Measurements from ENCODE around the gene BBLN.

Gene BBLN

DNA sequence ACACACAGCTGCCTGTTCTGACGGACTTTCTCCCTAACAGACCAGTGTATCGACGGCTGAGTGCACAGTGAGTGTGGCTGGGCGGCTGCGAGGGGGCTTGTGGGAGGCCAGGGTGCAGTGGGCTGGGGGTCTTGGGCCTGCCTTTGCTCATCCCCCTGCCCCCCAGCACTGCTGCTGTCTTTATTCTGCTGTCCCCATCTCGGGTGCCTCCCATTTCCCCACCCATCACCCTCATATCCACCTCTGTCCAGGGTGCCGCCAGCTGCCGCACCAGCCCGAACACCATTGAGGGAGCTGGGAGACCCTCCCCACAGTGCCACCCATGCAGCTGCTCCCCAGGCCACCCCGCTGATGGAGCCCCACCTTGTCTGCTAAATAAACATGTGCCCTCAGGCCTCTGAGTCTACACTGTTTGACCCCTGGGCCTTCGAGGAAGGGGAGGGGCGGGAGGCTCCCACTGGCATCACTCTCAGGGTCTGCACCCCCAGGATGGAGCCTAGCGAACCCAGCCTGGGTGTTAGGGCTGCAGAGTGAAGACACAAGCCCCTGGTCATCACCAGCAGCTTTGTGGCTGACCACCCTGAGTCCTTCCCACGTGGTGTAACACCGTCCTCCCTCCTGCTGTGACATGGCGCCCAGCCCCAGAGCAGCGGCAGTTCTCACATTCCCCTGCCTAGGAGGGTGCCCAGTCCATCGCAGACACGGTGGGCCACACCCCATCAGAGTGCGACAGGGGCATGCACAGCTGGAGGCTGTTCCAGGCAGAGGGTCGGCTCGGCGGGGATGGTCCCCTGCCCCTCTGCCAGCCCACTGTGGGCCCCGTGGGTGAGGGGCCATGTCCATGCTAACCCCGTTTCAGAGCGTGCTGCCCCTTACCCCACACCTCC, 6.8 kb upstream of the BBLN start:
- no peak overlapping the region for H3K4me3 ChIP-seq (replicated peaks; ENCODE audit: low read depth, low read length)
- no peak for DNase-seq (ENCODE audit: extremely low read depth, low read depth)
- no peak for TF ChIP-seq CTCF (IDR thresholded peaks at IDR 0.05; ENCODE audit: low read depth, low read length, missing control alignments)

GRCh38 chr9:128153947-128154695, 5.9 kb upstream of the BBLN start:
- DNase-seq (ENCODE audit: extremely low read depth, low read depth): no peak
- H3K4me3 ChIP-seq (replicated peaks; ENCODE audit: low read depth, low read length): no peak overlapping the region
- no peak for TF ChIP-seq CTCF (IDR thresholded peaks at IDR 0.05; ENCODE audit: low read depth, low read length, missing control alignments)

DNA sequence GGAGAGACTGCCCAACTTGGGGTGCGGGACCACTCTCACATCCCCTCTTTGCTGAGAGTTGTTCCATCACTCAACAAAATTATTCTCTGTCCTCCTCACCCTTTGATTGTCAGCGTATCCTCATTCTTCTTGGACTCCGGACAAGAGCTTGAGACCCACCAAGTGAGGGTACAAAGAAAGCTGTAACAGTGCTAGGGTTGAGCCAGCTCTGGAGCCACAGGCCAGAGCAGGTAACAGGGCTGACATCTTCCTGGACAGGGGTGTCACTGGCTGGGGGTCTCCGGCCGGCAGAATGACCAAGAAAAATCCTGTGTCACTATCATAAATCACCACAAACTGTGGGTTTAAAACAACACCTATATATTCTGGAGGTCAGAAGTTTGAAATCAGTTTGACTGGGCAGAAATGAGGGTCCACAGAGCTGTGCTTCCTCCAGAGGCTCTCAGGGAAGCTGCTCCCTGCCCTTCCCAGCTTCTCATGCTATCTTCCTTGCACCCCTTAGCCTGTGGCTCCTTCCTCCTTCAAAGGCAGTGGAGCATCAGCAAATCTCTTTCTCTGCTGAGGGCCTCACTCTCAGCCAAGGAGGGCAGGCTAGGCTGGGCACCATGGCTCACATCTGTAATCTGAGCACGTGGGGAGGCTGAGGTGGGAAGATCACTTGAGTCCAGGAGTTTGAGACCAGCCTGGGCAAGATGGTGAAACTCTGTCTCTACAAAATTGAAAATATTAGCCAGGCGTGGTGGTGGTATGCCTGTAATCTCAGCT, 4.1 kb upstream of the BBLN start:
- DNase-seq (ENCODE audit: extremely low read depth, low read depth): no peak
- H3K4me3 ChIP-seq (replicated peaks; ENCODE audit: low read depth, low read length): no peak overlapping the region
- no peak for TF ChIP-seq CTCF (IDR thresholded peaks at IDR 0.05; ENCODE audit: low read depth, low read length, missing control alignments)

GRCh38 chr9:128159522-128159783, 612 bp upstream of the BBLN start:
- peak overlapping the region; percentile 43 for H3K4me3 ChIP-seq (replicated peaks; ENCODE audit: low read depth, low read length)
- no peak for DNase-seq (ENCODE audit: extremely low read depth, low read depth)
- TF ChIP-seq CTCF (IDR thresholded peaks at IDR 0.05; ENCODE audit: low read depth, low read length, missing control alignments): no peak

DNA sequence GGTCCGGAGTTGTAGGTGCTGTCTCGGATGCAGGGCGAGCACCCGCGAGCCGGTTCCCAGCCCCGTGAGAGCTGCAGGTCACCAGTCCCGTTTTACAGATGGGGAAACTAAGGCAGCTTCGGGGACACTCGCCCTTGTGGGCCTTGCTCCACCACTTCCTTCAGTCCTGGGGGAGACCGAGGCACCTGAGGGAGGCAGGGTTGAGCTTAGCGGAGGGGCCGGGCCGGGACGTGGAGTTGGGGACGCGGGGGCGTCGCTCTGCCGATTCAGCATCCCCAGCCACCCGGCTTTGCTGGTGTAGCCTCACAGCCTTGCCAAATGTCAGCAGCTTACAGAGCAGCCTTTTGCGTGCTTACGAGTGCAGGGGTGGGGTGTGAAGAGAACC, 530 bp downstream of the BBLN start:
- DNase-seq (ENCODE audit: extremely low read depth, low read depth): no peak
- H3K4me3 ChIP-seq (replicated peaks; ENCODE audit: low read depth, low read length): peak overlapping the region; percentile 92
- TF ChIP-seq CTCF (IDR thresholded peaks at IDR 0.05; ENCODE audit: low read depth, low read length, missing control alignments): no peak

DNA sequence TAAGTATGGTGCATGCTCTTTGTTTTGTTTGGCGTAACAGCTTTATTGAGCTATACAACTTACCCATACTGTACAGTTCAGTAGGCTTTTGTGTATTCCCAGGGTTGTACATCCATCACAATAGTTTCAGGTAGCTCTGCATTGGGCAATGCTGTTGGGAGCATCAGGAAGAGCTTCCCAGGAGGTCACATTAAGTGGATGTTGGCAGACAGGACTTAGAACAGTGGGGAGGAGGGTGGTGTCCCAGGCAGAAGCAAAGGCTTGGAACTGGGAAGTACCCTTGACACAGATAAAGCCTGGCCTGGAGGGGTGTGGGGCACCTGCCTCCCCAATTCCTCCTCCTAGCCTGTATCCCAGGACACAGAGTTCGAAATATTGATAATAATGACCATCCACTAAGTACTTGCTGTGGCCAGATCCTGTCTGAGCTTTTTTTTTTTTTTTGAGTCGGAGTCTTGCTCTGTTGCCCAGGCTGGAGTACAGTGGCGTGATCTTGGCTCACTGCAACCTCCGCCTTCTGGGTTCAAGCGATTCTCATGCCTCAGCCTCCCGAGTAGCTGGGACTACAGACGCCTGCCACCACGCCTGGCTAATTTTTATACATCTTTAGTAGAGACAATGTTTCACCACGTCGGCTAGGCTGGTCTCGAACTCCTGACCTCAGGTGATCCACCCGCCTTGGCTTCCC, 1.3 kb downstream of the BBLN start:
- peak overlapping the region; percentile 92 for H3K4me3 ChIP-seq (replicated peaks; ENCODE audit: low read depth, low read length)
- DNase-seq (ENCODE audit: extremely low read depth, low read depth): no peak

More for the DNA sequence above, 1.3 kb downstream of the BBLN start:
- no peak for TF ChIP-seq CTCF (IDR thresholded peaks at IDR 0.05; ENCODE audit: low read depth, low read length, missing control alignments)
